MM.1S (cell line): ENCODE measurements around the gene KIAA1191.

Experiments
- CTCF ChIP-seq: fragments of 300-600 bp; sonication (generic); IDR thresholded peaks from 2 replicates; pipeline ENCODE4 v1.5.1; 2016; ENCODE audit warnings: antibody characterized with exemption, low read length, mixed read lengths
- EZH2 ChIP-seq: fragments of 300-600 bp; sonication (generic); optimal IDR thresholded peaks from 2 replicates; pipeline ENCODE3; 2017; ENCODE audit warnings: low read depth, mild to moderate bottlenecking, antibody characterized with exemption, low read length, mixed read lengths

- TF ChIP-seq CTCF = no peak
- TF ChIP-seq EZH2 = no peak
Measured at GRCh38 chr5:176342766-176343458, 18.7 kb downstream of the KIAA1191 start.
